Trophoblast cell (in vitro differentiated cells and primary cell): Measurements from ENCODE around the gene SYDE2.

Experiments
- DNase-seq, 2 donors: peaks; one replicate each; pipeline ENCODE4 v3.0.0-alpha.2; 2016
- H2AFZ ChIP-seq: 2 replicates; pipeline ENCODE4 v1.6.1; 2013; ENCODE audit warnings: low read length, moderate library complexity, mild to moderate bottlenecking; ENCODE audit not compliant: insufficient read depth, poor library complexity
- H2AK5ac ChIP-seq: 2 replicates; pipeline ENCODE4 v1.6.1; 2013; ENCODE audit warnings: mild to moderate bottlenecking, low read length
- H2BK120ac ChIP-seq: 2 replicates; pipeline ENCODE4 v1.6.1; 2013; ENCODE audit warnings: low read length, mild to moderate bottlenecking, moderate library complexity; ENCODE audit not compliant: insufficient read depth, poor library complexity
- H2BK12ac ChIP-seq: 2 replicates; pipeline ENCODE4 v1.6.1; 2013; ENCODE audit warnings: mild to moderate bottlenecking, low read length, moderate library complexity
- H2BK5ac ChIP-seq: 2 replicates; pipeline ENCODE4 v1.6.1; 2013; ENCODE audit warnings: low read length, low read depth, moderate library complexity, mild to moderate bottlenecking; ENCODE audit not compliant: poor library complexity
- H3K14ac ChIP-seq: 2 replicates; pipeline ENCODE4 v1.6.1; 2013; ENCODE audit warnings: mild to moderate bottlenecking, low read length
- H3K18ac ChIP-seq: 2 replicates; pipeline ENCODE4 v1.6.1; 2013; ENCODE audit warnings: mild to moderate bottlenecking, low read length
- H3K23ac ChIP-seq: 2 replicates; pipeline ENCODE4 v1.6.1; 2013; ENCODE audit warnings: low read length
- H3K27ac ChIP-seq: 2 replicates; pipeline ENCODE4 v1.5.1; 2013; ENCODE audit warnings: low read depth, mild to moderate bottlenecking, inconsistent platforms, low read length, moderate library complexity
- H3K27me3 ChIP-seq: 2 replicates; pipeline ENCODE4 v1.6.1; 2013; ENCODE audit warnings: inconsistent platforms, mild to moderate bottlenecking, low read length, moderate library complexity; ENCODE audit not compliant: insufficient read depth
- H3K36me3 ChIP-seq, 2 experiments: 1 replicate in 1 of 2; 2 replicates in 1 of 2; pipeline ENCODE4 v1.6.1; 2013; ENCODE audit warnings: low read length in 2 of 2, mild to moderate bottlenecking in 2 of 2, moderate library complexity in 1 of 2; ENCODE audit not compliant: insufficient read depth in 2 of 2, control insufficient read depth in 1 of 2
- H3K4ac ChIP-seq: 2 replicates; pipeline ENCODE4 v1.6.1; 2013; ENCODE audit warnings: low read depth, mild to moderate bottlenecking, low read length, moderate library complexity
- H3K4me1 ChIP-seq, 2 experiments: 1 replicate in 1 of 2; 2 replicates in 1 of 2; pipeline ENCODE4 v1.6.1; 2013; ENCODE audit warnings: low read length in 2 of 2, mild to moderate bottlenecking in 2 of 2, moderate library complexity in 1 of 2; ENCODE audit not compliant: insufficient read depth in 2 of 2, control insufficient read depth in 1 of 2
- H3K4me2 ChIP-seq: 2 replicates; pipeline ENCODE4 v1.6.1; 2013; ENCODE audit warnings: inconsistent platforms, mild to moderate bottlenecking, low read length, moderate library complexity
- H3K4me3 ChIP-seq: 2 replicates; pipeline ENCODE4 v1.5.1; 2013; ENCODE audit warnings: mild to moderate bottlenecking, low read depth, low read length, inconsistent platforms
- H3K79me1 ChIP-seq: one replicate; pipeline ENCODE4 v1.6.1; 2013; ENCODE audit warnings: low read length
- H3K79me2 ChIP-seq: 2 replicates; pipeline ENCODE4 v1.6.1; 2013; ENCODE audit warnings: low read length, mild to moderate bottlenecking; ENCODE audit not compliant: control insufficient read depth, insufficient read depth, poor library complexity
- H3K9ac ChIP-seq: 2 replicates; pipeline ENCODE4 v1.6.1; 2013; ENCODE audit warnings: mild to moderate bottlenecking, low read length
- H3K9me3 ChIP-seq: 2 replicates; pipeline ENCODE4 v1.6.1; 2013; ENCODE audit warnings: low read depth, mild to moderate bottlenecking, control low read depth, inconsistent platforms, low read length; ENCODE audit not compliant: insufficient read depth
- H4K12ac ChIP-seq: 2 replicates; pipeline ENCODE4 v1.6.1; 2013; ENCODE audit warnings: low read depth, mild to moderate bottlenecking, low read length, moderate library complexity
- H4K8ac ChIP-seq: 2 replicates; pipeline ENCODE4 v1.6.1; 2013; ENCODE audit warnings: low read depth, mild to moderate bottlenecking, low read length, moderate library complexity
- H4K91ac ChIP-seq: one replicate; pipeline ENCODE4 v1.6.1; 2013; ENCODE audit warnings: low read depth, mild to moderate bottlenecking, low read length, moderate library complexity
- WGBS: extraction: QIAGEN DNeasy Blood & Tissue Kit; methylation state at CpG from one replicate; pipeline ENCODE4 v1.1.7; 2013; ENCODE audit warnings: missing lambda C conversion rate; ENCODE audit not compliant: insufficient read length, insufficient coverage; ENCODE audit errors: extremely low coverage; 5-methylcytosine and 5-hydroxymethylcytosine counted together

SYDE2 gene

DNA sequence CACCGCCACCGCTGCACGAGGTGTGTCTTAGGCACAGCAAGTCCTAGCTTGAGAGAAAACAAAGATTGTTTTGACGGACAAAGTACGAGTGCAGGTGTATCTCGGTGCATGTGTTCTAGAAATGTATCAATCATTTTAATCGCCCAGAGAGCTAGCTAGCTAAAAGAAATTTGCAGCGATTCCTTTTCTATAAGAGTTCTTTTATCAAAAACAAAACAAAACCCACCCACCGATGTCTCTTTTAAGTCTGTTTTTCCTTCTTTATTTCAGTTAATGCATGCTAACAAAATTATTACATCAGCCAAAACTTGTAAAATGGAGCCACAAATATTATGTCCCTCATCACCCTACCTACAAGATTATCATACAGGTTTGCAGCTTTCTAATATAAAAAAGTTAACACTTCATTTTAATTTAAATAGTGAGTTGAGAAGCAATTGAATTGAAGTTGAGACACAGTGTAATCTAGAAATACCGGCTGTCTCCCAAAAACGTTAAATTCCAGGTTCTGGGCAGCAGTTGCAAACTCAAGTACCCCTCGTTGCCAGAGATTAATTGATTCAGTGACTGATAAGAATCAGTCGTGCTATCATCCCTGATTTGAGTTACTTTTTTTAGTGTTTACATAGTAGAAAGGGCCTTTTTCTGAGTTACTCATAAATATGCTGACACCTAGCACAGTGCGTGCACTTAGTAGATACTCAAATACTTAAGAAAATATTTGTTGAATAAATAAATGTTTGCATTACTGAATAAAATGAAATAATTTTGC is 1.5 kb upstream of the SYDE2 start:
- Histone ChIP-seq H4K12ac (peak overlapping the region; percentile 78), H3K27me3 (no peaks in the 10 kb centered on the region), H3K4me1 (no peaks in the 10 kb centered on the region), H3K36me3 (no peaks in the 10 kb centered on the region), H3K14ac (peak overlapping the region; percentile 82), H3K27ac (peak overlapping the region; percentile 100), H3K9ac (peak overlapping the region; percentile 41), H3K9me3 (peaks cover 2% of the 10 kb centered on the region), H3K79me1 (peaks cover 19% of the 10 kb centered on the region), H4K91ac (peak overlapping the region; percentile 90), H2AK5ac (peak overlapping the region; percentile 34), H2BK12ac (peak overlapping the region; percentile 67), H2AFZ (peak overlapping the region; percentile 68), H4K8ac (peak overlapping the region; percentile 99), H3K4ac (peak overlapping the region; percentile 86), H3K23ac (no peak overlapping the region), H2BK120ac (peak overlapping the region; percentile 89), H3K18ac (peak overlapping the region; percentile 90), H3K4me2 (peak overlapping the region; percentile 91), H2BK5ac (peak overlapping the region; percentile 89), H3K4me3 (peak overlapping the region; percentile 84), H3K79me2 (peaks cover 18% of the 10 kb centered on the region)
- no peak for DNase-seq
- no CpG with 5 or more reads among the region's 14 CpGs for WGBS

DNA sequence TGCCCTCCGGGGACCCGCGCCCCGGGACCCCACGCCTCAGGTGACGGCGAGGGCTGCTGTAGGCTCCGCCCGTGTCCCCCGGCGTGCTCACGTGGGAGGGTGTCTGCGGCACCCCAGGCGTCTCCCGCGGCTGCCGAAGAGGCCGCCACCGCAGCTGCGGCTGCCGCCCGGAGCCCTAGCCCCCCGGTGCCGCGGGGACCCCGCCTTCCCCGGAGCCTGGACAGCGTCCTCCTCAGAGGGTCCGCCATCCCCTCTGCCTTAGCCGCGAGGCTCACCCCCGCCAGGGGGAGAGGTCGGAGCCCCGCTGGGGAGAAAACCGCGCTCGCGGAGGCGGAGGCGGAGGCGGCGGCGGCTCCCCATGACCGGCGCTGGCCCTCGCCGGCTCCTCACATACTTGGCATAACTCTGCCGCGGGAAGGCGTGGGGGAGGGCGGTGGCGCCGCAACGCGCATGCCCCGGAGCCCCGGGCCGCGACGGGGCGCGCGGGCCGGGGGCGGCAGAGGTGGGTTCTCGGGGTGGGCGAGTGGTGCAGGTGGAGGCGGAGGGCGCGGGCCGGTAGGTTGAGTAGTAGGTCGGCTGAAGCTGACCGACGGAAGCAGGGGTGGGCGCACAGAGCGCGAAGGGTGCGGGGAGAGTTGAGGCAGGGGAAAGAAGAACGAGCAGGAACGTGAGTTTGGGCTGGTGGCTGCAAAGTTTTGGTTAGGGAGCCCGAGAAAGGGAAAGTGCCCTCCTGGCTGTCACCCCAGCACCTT is 700 bp upstream of the SYDE2 start:
- no peaks in the 10 kb centered on the region for H3K4me1 ChIP-seq
- peak overlapping the region; percentile 100 for H3K27ac ChIP-seq
- H3K4me3 ChIP-seq, result peak overlapping the region; percentile 84
- H3K18ac ChIP-seq, result peak overlapping the region; percentile 99
- H3K79me1 ChIP-seq, result peaks cover 19% of the 10 kb centered on the region
- no peaks in the 10 kb centered on the region for H3K27me3 ChIP-seq
- H3K4ac ChIP-seq, result peak overlapping the region; percentile 97
- H4K91ac ChIP-seq, result peak overlapping the region; percentile 100
- no CpG with 5 or more reads among the region's 81 CpGs for WGBS
- DNase-seq, result peak; percentile 45 to 74
- peaks cover 18% of the 10 kb centered on the region for H3K79me2 ChIP-seq
- H2AK5ac ChIP-seq, result peak overlapping the region; percentile 94
- peak overlapping the region; percentile 99 for H3K14ac ChIP-seq
- H4K8ac ChIP-seq, result peak overlapping the region; percentile 99
- peak overlapping the region; percentile 97 for H4K12ac ChIP-seq
- H2AFZ ChIP-seq, result peak overlapping the region; percentile 81
- no peaks in the 10 kb centered on the region for H3K36me3 ChIP-seq
- peak overlapping the region; percentile 99 for H2BK120ac ChIP-seq
- H3K4me2 ChIP-seq, result peak overlapping the region; percentile 91
- H3K9me3 ChIP-seq, result peaks cover 2% of the 10 kb centered on the region
- peak overlapping the region; percentile 95 for H2BK12ac ChIP-seq
- no peak overlapping the region for H3K23ac ChIP-seq
- peak overlapping the region; percentile 100 for H2BK5ac ChIP-seq
- H3K9ac ChIP-seq, result peak overlapping the region; percentile 97

- H3K4me1 ChIP-seq, result no peaks in the 10 kb centered on the region
- H3K4me2 ChIP-seq, result peak overlapping the region; percentile 91
- H4K8ac ChIP-seq, result no peak overlapping the region
- peak overlapping the region; percentile 53 for H2BK120ac ChIP-seq
- no CpG with 5 or more reads among the region's 26 CpGs for WGBS
- peak in 1 of 2 donors; percentile 31 for DNase-seq
- peaks cover 18% of the 10 kb centered on the region for H3K79me2 ChIP-seq
- H4K91ac ChIP-seq, result peak overlapping the region; percentile 36
- H3K27ac ChIP-seq, result peak overlapping the region; percentile 100
- no peak overlapping the region for H4K12ac ChIP-seq
- peak overlapping the region; percentile 73 for H2BK5ac ChIP-seq
- H3K4me3 ChIP-seq, result peak overlapping the region; percentile 84
- peaks cover 2% of the 10 kb centered on the region for H3K9me3 ChIP-seq
- H3K4ac ChIP-seq, result peak overlapping the region; percentile 98
- H3K18ac ChIP-seq, result peak overlapping the region; percentile 92
- no peaks in the 10 kb centered on the region for H3K27me3 ChIP-seq
- H2AK5ac ChIP-seq, result no peak overlapping the region
- peak overlapping the region; percentile 86 for H3K14ac ChIP-seq
- H2BK12ac ChIP-seq, result no peak overlapping the region
- H2AFZ ChIP-seq, result peak overlapping the region; percentile 93
- no peak overlapping the region for H3K23ac ChIP-seq
- peak overlapping the region; percentile 87 for H3K9ac ChIP-seq
- H3K36me3 ChIP-seq, result peaks cover 0 to 1% of the 10 kb centered on the region in 2 experiments
- peaks cover 19% of the 10 kb centered on the region for H3K79me1 ChIP-seq
Observed at GRCh38 chr1:85199667-85200462, 951 bp downstream of the SYDE2 start.

DNA sequence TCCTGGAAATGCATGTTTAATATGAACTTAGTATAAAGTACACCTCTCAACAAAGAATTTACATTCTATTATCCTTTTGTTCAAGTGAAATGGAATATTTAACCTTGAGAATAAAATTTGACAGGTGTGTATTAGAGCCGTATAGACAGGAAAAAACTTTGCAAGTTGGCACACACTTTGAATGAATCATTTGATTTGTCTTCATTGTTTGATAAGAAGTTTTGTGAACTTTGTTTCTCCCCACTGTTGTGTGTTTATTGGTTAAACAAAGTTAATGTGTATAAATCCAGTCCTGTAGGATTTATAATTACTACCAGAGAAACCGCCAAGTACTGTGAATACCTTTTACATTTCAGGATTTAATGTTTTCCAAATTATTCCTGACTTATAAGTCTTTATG is 2.0 kb downstream of the SYDE2 start:
- no peak overlapping the region for H3K14ac ChIP-seq
- H3K27me3 ChIP-seq, result no peaks in the 10 kb centered on the region
- no peak overlapping the region for H3K4ac ChIP-seq
- no peak overlapping the region for H2AFZ ChIP-seq
- H3K79me2 ChIP-seq, result peaks cover 20% of the 10 kb centered on the region
- H4K12ac ChIP-seq, result no peak overlapping the region
- no peak overlapping the region for H3K4me3 ChIP-seq
- H4K8ac ChIP-seq, result no peak overlapping the region
- no peak overlapping the region for H3K18ac ChIP-seq
- no peak overlapping the region for H4K91ac ChIP-seq
- H3K23ac ChIP-seq, result no peak overlapping the region
- H3K36me3 ChIP-seq, result peaks cover 0 to 3% of the 10 kb centered on the region in 2 experiments
- H2BK12ac ChIP-seq, result no peak overlapping the region
- peaks cover 2% of the 10 kb centered on the region for H3K9me3 ChIP-seq
- H2BK5ac ChIP-seq, result no peak overlapping the region
- H2AK5ac ChIP-seq, result no peak overlapping the region
- no peak for DNase-seq
- no CpG with 5 or more reads among the region's 2 CpGs for WGBS
- H3K4me2 ChIP-seq, result no peak overlapping the region
- H3K9ac ChIP-seq, result no peak overlapping the region
- H3K79me1 ChIP-seq, result peaks cover 19% of the 10 kb centered on the region
- H2BK120ac ChIP-seq, result no peak overlapping the region
- H3K27ac ChIP-seq, result no peak overlapping the region
- no peaks in the 10 kb centered on the region for H3K4me1 ChIP-seq
